ENCODE measurements around the gene COMMD3. TPM values are rescaled to one million over a fixed set of nuclear protein-coding genes. Genes with fewer than 3 reads are reported as not detected.

The COMMD3 gene
- total RNA-seq, 1 experiment from 2014 or later = 2.4 TPM

DNA sequence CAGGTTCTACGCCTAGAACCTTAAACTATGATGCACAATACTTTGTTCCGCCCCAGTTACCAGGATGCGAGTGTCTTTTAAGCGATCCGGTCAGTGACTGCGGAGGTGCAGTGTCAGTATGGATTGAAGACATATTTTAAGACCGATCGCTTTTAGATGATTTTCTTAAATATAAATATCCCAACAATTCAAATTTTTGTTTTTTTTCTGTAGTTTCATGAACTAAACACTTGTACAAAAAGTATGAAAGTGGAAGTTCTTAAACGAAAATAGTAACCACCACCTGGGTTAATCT lies 835 bp downstream of the COMMD3 start:
- TF ChIP-seq, protein P1, sequence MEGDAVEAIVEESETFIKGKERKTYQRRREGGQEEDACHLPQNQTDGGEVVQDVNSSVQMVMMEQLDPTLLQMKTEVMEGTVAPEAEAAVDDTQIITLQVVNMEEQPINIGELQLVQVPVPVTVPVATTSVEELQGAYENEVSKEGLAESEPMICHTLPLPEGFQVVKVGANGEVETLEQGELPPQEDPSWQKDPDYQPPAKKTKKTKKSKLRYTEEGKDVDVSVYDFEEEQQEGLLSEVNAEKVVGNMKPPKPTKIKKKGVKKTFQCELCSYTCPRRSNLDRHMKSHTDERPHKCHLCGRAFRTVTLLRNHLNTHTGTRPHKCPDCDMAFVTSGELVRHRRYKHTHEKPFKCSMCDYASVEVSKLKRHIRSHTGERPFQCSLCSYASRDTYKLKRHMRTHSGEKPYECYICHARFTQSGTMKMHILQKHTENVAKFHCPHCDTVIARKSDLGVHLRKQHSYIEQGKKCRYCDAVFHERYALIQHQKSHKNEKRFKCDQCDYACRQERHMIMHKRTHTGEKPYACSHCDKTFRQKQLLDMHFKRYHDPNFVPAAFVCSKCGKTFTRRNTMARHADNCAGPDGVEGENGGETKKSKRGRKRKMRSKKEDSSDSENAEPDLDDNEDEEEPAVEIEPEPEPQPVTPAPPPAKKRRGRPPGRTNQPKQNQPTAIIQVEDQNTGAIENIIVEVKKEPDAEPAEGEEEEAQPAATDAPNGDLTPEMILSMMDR (conservative IDR thresholded peaks at IDR 0.05) = no peak
- peaks cover 34% of the 10 kb centered on the region for H3K27me3 ChIP-seq (ENCODE audit: insufficient read depth, low read length)
- H2BK5ac ChIP-seq (ENCODE audit: insufficient read length, low read length) = no peak overlapping the region
- H3K23ac ChIP-seq (ENCODE audit: insufficient read length, low read depth, low read length) = no peak overlapping the region
- H3K27ac ChIP-seq (ENCODE audit: insufficient read length, low read depth, low read length) = no peak overlapping the region
- H3K9ac ChIP-seq (ENCODE audit: extremely low read depth, insufficient read length, low read length) = no peak overlapping the region
- no peak overlapping the region for H3T11ph ChIP-seq (ENCODE audit: low read length)
- no peak overlapping the region for H2BK12ac ChIP-seq (ENCODE audit: insufficient read length, low read depth, low read length)
- no CpG with 5 or more reads among the region's 9 CpGs for WGBS (ENCODE audit: extremely low coverage, insufficient read length, low lambda C conversion rate)
- no peak overlapping the region for H3K4ac ChIP-seq (ENCODE audit: low read depth, low read length)
- Mint-ChIP-seq H3K4me3 (peak overlapping the region; percentile 73 to 85), H3K27me3 (ENCODE audit: low read depth) (peaks cover 80% of the 10 kb centered on the region), H3K27ac (no peak overlapping the region), H3K9me3 (peaks cover 0 to 3% of the 10 kb centered on the region in 2 experiments; a peak in 3 of 5 replicates), H3K36me3 (ENCODE audit: insufficient read depth in 1 of 3, low read depth in 3 of 3) (peaks cover 0 to 2% (median 0%) of the 10 kb centered on the region in 3 experiments; a peak in 1 of 7 replicates), H3K4me1 (peaks cover 18 to 36% of the 10 kb centered on the region in 2 experiments)
- H3K9me3 ChIP-seq (ENCODE audit: control insufficient read depth, low read depth, low read length) = no peaks in the 10 kb centered on the region
- DNase-seq = no peak
- no peaks in the 10 kb centered on the region for H3K79me2 ChIP-seq (ENCODE audit: insufficient read depth, low read length)
- H3K23me2 ChIP-seq (ENCODE audit: insufficient read length, low read depth, low read length, poor library complexity, severe bottlenecking) = peaks cover 8% of the 10 kb centered on the region
- no peak overlapping the region for H3K14ac ChIP-seq (ENCODE audit: insufficient read depth, low read length)
- no peaks in the 10 kb centered on the region for H3K4me1 ChIP-seq (ENCODE audit: insufficient read depth, low read length)
- H2BK20ac ChIP-seq (ENCODE audit: low read depth, low read length, poor library complexity, severe bottlenecking) = no peak overlapping the region
- no peak overlapping the region for H2AK5ac ChIP-seq (ENCODE audit: insufficient read length, low read length)
- H3K79me1 ChIP-seq (ENCODE audit: insufficient read depth, low read depth, low read length, poor library complexity, severe bottlenecking) = no peaks in the 10 kb centered on the region
- H4K5ac ChIP-seq (ENCODE audit: insufficient read length, low read depth, low read length) = no peak overlapping the region
- H2BK120ac ChIP-seq (ENCODE audit: low read depth, low read length, poor library complexity, severe bottlenecking) = no peak overlapping the region
- no peak overlapping the region for H4K8ac ChIP-seq (replicated peaks; ENCODE audit: insufficient read length, low read depth, low read length)
- H3K56ac ChIP-seq (ENCODE audit: insufficient read length, low read depth, low read length) = no peak overlapping the region
- H4K20me1 ChIP-seq (ENCODE audit: control insufficient read depth, insufficient read depth, insufficient read length) = no peaks in the 10 kb centered on the region
- no peak overlapping the region for H2AFZ ChIP-seq (ENCODE audit: low read length)
- peak overlapping the region; percentile 53 for H3K4me2 ChIP-seq (ENCODE audit: insufficient read depth, insufficient read length, low read length)
- H4K91ac ChIP-seq (ENCODE audit: insufficient read length, low read depth, low read length) = no peak overlapping the region
- H3K18ac ChIP-seq (ENCODE audit: insufficient read length, low read depth, low read length) = no peak overlapping the region
- H2BK15ac ChIP-seq (ENCODE audit: low read depth, low read length) = no peak overlapping the region

Data from H9 (cell line).